Fibroblast of skin of left quadriceps (primary cell): ENCODE measurements around the gene TSPEAR.
A peak's percentile ranks its signal among the peaks of the same experiment; 100 is the strongest.

Experiments used
- DNase-seq, 2 experiments: peaks; one replicate each; pipeline ENCODE4 v3.0.0-alpha.2; 2013; ENCODE audit warnings: low read depth in 2 of 2

TSPEAR gene

DNA sequence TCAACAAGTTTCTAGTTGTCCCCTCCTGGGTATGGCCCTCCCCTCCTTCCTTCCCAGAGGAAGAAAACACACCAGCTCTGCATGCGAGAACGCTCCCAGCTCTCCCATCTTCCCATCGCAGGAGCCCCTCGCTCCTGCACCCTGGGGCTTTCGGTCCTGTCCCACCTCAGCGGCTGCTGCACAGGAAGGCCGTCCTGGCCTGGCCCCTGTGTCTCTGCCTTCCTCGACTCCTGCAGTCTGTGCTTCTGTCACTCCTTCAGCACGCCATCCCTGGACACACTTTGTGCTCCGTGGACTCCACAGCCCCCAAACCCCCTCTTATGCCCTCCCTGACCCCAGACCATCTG is 194.6 kb downstream of the TSPEAR start:
- DNase-seq: no peak

DNA sequence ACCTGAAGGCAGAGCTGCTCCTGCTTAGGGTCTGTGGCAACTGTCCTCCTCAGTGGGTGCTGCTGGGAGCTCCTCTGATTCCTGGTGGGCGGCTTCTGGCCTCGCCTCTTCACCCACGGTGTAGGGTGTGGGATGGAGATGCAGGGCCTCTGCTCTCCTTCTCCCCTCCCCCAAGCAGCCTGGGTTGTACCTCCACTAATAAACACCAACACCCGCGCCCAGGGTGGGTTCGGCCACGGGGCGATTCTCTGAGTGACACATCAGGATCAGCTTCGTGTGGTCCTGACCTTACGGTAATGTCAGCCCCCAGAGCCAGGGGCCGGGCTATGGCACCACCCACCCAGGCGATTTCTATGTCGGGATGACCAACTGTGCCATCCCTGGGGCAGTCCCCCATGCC is 195.0 kb downstream of the TSPEAR start:
- DNase-seq: no peak

DNA sequence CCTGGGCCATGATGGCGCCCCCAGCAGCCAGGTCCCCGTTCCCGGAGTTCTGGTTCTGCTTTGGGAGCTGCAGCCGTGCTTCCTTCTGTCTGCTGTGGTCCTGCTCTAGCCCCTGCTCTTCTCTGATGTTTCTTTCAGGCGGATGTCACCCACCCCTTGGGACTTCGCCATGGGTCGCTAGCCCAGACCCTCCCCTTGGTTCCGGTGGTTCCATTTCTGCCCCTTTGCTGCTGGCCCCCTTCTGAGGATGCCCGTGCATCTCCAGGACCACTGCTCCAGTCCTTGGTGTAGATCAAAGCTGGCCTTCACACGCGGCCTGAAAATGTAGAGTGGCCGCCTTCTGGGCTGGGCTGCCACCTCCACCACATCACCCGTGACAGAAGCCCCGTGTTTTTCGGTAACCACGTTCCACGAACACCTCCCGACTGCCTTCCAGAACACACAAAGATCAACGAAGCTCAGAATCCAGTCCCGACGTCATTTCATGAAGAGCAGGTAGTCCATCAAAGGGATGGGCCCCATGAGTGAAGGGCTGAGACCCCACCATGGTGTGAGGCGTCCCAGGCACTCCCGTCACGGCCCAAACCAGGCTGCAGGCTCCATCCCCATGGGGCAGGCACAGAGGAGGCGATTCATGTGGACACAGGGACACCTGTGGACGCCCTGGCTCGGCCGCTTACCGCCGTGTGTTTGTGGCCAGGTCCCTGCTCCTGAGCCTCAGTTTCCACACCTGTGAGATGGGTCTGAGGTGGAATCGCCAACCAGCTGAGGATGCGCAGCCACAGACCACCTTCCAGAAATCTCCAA is 195.8 kb downstream of the TSPEAR start:
- no peak for DNase-seq

DNA sequence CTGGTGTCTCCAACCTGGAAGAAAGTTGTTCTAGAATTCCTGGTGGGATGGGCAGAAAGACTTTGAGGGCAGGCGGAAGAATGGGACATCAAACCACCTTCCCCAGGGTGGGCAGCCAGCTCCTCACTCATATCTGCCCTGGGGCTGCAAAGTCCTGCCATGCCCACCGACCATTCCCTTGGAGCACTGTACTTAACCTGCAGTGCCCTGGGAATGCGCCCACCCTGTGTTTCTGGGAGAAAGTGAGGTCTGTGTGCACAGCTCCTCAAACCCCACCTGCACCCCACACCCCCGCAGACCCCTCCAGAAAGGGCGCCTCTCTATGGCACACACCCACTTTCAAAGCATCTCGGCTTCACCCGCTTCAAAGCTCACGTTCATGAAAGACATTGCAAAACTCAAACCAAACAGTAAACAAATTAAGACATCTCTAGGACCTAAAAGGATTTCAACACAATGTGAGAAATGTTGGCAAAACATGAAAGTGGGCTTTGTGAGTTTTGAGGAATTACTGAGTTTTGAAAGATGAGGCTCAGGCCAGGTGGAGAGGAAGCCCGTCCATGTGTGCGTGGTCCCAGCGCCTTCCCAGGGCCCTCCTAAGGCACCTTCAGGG is 196.5 kb downstream of the TSPEAR start:
- DNase-seq: no peak

DNA sequence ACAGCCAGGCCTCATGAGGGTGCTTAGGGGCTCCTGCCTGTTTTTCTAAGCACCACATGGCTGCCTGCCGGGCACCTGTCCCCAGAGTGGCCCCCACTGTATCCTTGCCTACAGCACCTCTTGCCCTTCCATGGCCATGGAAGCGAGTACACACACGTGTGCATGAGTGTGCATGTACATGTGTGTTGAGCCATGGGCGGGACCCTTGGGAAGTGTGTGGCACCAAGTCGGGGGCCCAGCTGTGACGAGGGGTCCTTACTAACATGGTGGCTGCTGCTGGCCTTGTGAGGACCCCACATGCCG is 197.2 kb downstream of the TSPEAR start:
- DNase-seq: no peak

DNA sequence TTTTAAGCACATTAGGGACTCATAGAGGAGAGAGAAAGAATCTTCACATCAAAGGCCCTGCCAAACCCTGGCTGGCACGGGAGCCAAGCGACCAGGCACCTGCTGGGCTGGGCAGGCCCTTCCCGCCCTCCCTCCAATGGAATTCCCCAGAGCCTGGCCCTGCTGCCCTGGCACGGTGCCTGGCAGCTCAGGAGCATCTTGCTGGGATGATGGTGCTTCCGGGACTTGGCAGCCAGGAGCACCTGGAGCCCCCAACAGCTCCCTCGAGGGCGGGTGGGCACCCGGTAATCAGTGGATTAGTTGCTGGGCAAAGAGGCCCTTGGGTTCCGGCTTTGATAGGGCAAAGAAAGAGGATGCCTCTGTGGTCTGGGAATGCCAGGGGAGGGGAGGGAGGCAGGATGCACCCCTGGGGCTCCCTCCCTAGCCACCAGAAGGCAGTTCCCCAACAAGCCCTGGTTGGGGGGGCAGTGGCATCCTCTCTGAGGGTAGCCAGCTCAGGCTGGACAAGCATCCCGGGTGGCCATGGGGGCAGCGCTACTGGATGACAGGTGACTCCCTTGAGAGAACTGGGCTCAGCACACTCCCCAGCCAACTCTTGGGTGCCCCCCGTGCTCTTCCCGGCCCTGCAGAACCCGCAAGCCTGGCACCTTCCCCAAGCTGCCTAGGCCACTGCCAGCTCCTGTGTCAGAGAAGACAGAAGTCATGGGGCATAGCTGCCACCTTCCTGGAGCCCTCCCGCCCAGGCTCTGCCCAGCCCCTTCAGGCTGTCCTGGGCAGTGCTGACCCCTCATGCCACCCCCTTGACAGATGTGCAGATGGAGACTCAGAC is 197.8 kb downstream of the TSPEAR start:
- DNase-seq: no peak

DNA sequence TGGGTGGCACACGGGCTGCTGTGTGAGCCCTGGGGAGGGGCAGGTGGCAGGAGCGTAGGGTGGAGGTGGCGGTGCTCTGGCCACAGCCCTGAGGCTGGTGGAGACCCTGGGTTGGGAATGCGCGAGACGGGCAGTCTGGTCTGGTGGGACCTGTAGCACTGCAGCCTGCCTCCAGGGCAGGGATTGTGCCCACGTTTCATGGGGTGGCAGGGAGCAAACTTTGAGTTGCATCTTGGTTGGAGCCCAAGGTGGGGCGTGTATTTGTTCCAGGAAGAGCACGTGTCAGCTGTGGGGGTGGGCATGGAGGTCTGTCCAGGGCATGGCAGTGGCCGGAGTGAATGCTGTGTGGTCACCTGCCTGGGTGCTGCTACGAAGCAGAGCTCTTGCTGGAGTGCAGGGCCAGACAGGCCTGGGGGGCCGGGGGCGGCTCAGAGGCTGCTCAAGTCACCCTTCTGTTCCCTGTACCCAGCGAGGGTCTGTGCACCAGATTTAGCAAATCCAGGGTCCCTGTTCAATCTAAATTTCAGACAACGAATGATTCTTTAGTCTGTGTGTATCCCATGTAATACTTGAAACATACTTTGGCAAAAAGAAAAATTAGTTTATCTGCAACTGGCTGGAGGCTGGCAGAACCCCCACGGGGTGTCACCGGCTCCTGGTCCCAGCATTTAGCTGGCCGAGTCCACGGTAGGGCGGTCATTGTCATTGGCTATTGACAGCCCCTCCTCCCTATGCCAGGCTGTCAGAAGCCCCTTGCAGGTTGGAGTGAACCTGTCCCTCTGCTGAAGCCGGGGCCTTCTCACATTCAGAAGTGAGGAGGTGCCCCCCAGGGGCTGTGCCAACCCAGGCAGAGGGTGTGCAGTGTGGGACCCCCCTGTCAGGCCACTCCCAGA is 198.6 kb downstream of the TSPEAR start:
- DNase-seq: no peak

DNA sequence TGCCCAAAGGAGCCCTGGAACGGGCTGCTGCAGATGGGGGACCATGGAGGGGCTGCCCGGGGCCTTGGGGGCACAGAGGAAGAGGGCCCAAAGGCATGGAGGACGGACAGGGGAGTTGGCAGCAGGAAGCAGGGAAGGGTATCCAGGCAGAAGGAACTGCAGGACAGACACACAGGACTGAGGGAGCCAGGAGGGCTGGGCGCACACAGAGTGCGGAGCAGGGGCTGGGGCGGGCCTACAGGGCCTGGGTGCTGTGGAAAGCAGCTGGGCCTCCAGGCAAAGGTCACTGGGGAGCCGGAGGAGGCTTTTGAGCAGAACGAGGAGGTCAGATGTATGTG is 199.5 kb downstream of the TSPEAR start:
- no peak for DNase-seq

DNA sequence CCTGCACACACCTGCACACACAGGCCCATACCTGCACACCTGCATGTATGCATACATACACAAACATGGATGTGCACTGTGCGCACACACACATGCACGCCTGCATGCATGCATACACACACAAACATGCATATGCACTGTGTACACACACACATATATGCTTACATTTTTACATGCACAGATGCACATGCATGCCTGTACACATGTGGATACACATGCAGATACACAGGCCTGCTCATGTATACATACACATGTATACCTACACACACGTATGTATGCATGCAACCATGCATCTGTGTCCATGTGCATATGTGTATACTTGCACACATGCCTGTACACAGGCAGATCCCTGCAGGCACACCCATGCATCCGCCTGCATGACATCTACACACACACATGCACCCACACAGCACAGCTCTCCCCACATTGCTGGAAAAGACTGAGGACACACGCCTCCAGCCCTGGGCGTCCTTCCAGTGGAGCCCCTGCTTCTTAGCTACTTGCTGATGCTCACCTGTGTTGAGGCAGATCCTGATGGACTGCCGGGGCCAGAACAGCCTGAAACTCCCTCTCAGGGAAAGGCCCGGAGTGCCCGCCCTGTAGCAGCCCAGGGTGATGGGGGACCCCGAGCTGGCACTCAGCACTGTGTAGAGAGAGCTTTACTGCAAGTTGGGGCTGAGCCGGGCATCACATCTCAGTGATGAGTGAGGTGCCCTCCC is 200.0 kb downstream of the TSPEAR start:
- DNase-seq: no peak

DNA sequence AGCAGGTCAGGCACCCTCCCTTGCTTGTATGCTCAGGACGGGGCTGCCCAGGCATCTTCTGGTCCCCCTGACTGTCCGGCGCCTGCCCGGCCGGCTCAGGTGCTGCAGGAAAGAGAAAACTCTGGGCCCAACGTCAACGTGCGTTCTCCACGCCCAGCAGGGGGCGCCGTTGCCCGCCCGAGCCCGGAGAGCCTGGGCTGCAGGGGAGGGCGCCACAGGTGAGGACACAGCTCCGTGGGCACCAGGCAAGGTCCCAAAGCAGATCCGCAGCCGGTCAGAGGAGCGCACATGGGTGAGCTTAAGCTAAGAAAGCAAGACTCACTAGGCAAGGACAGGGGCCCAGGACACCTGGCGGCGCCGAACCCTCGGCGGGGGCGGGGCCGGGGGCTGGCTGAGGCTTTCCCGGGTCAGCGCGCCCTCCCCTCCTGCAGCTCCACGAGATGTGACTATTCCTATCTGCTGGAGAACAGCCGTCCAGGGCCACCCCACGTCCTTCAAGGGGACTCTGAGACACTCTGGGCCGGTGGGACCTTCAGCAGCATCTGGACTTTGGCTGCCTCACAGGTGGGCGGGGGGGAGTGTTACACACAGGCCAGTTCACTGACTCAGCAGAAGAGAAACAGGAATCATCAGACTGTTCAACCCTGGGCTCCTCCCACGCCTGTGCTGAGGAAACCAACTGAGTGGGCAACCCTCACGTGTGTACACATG is 200.7 kb downstream of the TSPEAR start:
- peak in 1 of 2 experiments; percentile 3 for DNase-seq

DNA sequence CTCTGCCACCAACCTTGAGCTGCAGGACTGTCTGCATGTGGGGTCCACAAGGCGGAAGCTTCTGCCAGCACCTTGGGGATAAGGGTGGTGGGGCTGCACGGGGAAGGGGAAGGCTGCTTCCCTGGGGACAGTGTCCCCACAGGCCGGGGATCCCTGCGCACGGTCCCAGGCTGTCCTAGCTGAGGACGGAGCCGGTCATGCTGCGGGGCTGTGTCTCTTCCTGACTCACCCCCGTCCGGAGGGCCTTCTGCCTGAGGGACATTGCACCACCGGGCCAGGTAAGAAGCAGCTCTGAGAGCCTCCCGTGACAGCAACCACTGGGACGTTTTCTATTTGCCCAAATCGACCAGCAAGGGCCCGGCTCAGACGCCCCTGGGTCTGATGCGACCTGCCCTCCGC is 201.3 kb downstream of the TSPEAR start:
- no peak for DNase-seq

DNA sequence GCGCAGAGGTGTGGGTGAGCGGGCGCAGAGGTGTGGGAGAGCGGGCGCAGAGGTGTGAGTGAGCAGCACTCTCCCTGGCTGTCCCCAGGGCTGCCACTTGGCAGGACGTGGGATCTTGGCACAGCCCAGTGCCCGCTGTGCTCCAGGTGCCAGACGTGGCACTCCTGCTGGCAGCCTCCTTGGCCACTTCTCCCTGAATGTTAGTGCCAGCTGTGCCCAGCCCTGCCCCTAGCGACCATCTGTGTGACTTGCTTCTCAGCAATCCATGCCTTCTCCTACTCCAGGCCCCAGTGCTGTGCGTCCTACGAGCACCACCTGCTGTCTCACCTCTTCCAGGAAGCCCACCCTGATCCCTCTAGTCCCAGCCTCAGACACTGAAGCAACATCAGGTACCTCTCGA is 201.8 kb downstream of the TSPEAR start:
- DNase-seq: no peak

DNA sequence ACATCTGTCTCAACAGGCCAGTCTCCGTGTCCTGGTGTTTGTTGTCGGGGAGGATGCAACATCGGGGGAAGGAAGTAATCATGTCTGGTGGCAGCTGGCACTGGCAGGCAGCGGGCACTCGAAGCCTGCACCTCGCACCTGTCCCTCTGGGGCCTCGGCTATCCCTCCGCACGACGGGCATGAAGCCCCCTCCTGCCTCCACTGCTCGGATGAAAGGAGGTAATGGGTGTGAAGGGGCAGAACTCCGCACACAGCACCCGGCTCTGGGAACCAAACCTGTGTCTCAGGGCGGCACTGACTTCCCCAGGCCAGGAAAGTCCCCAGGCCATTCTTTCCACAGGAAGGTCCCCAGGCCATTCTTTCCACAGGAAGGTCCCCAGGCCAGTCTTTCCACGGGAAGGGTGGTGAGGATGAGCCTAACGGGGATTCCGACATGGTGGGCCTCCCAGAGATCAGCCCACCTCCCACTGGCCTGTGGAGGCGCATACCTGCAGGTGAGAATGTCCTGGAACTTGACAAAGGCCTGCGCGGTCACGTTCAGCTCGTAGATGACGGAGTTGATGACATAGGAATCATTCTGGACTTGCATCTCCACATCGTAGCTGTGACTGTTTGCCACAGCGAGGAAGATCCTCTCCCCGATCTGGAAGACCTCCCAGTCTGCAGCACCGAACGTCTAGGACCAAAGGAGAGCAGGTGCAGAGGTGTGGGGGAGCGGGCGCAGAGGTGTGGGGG is 202.5 kb downstream of the TSPEAR start:
- no peak for DNase-seq

DNA sequence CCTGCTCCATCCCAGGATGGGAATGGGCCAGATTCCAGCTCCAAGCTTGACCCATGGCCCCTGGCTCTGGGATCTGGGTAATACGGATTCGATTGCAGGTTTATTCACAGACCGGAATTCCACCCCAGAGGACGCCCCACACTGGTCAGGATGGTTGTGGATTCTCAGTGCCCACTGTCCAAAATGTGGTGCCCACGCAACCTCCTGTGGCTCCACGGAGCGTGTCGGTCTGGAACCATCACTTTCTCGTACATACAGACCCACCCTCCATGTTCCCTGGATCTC is 203.0 kb downstream of the TSPEAR start:
- no peak for DNase-seq

DNA sequence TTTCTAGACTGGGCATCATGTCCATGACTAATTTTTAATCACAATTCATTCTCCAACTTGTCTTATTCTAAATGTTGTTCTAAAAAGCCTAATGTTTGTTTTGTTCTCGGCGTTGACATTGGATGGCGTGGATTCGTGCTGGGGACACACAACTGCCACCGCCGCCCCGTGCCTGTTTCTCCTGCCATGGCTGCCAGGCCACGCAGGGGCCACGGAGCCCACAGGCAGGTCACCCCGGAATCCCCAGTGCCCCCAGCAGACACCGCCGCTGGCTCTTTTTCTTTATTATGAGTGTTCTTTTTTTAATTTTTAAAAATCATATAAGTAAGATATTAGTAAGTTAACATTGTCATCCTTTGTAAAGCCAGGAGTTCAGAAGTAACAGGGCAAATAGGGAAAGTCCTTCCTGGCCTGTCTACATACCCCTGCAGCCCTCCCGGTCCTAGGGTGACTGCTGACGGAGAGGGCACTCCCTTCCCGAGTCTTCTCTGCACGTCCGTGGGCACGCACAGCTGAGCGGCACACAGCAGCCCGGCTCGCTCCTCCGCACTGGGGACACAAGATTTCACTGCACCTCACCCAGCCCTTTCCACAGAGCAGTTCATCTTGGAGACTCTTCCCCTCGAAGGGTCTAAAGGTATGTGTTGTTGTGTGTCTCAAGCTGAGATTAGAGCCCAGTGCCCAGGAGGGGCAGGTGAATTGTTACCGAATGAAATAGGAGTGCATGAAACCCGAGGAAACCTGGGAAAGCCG is 203.5 kb downstream of the TSPEAR start:
- no peak for DNase-seq

DNA sequence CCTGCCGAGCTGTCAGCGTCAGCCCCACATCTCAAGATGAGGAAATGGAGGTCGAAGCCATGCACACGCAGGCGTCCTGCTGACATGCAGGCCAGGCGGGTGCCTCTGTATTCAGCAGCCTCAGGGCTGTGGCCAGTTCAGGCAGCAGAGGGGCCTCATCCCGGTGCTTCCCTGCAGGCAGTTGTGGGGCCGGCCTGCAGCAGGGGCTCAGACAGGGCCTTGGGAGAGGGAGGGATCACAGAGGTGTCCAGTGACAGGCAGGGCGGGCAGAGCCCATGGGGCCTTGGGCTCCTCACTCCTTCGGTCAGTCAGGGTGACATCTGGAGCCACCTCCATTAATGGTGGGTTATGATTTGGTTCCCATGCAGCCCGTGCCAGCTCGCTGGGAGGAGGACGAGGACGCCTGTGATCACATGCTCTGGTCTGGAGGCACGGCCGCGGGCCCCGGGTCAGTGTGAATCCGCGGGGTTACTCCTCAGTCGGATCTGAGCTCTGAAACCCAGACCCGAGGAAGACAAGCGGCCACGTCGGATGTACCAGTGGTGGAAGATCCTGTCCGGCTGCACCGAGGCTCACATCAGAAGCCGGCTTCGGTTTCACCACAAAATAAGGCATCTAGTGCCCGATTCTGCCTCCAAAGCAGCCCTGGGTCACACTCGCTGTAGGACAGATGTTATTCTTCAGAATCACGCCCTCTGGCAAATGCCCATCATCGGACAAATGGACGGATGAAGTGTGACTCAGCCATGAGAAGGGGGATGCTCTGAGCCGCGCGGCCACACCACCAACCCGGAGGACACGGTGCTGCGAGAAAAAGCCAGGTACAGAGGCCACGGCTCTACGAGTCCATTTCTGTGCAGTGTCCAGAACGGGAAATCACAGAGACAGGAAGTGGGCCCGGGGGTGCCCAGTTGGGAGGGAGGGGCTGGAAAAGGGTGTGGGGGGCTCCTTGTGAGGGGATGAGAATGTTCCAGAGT is 204.8 kb downstream of the TSPEAR start:
- DNase-seq: no peak

DNA sequence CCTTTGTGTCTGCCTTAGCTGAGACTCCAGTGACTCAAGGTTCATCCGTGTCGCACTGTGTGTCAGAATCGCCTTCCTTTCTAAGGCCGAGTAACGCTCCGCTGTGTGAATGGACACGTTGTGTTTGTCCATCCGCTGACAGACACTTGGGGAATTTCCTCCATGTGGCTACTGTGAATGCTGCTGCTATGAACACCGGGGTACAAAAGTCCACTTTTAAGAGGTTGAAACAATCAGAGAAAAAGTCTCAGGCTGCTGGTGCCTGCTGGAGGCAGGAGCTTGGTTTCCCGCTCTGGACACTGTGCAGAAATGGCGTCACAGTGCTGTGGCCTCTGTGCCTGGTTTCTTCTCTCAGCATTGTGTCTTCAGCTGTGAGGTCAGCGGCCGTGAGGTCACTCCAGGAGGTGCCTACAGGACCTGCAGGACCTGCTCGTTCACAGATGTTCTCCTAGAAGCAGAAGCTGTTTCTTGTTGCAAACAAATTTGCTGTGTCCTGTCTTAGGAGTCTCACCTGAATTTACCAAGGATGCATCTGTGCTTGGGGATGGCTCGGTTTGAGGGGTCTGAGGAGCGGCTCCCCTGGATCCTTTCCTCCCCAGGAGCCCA is 205.6 kb downstream of the TSPEAR start:
- DNase-seq: no peak

DNA sequence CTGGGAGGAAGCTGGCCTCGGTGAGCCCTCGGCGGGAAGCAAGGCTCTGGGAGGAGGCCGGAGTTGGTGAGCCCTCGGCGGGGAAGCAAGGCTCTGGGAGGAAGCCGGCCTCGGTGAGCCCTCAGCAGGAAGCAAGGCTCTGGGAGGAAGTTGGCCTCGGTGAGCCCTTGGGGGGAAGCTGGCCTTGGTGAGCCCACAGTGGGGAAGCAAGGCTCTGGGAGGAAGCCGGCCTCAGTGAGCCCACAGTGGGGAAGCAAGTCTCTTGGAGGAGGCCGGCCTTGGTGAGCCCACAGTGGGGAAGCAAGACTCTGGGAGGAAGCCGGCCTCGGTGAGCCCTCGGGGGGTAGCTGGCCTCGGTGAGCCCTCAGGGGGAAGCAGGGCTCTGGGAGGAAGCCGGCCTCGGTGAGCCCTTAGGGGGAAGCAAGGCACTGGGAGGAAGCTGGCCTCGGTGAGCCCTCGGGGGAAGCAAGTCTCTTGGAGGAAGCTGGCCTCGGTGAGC is 207.4 kb downstream of the TSPEAR start:
- no peak for DNase-seq
